ENCODE data around the gene CRADD. TPM values are rescaled to one million over a fixed set of nuclear protein-coding genes. Genes with fewer than 3 reads are reported as not detected.
"Not testable (repeated sequence)": the region's sequence is repeated elsewhere in the genome, so short reads cannot be mapped to it uniquely, and the experiment has no call there.

The CRADD gene
- total RNA-seq (2014; rRNA removed; shearing (Covaris generic)) = 7.6 and 8.0 TPM in 2 replicates

GRCh38 chr12:93677195-93678064 is at the start of gene CRADD:
TSS of gene CRADD (plus strand) at chr12:93677375.
- no peaks in the 10 kb centered on the region for H3K27me3 ChIP-seq
- peak within 1 kb of the TSS; percentile 67 for H3K4me3 ChIP-seq
- H3K27ac ChIP-seq = peak within 1 kb of the TSS; percentile 83
- H3K4me1 ChIP-seq = peaks cover 17% of the 10 kb centered on the region
- no peaks in the 10 kb centered on the region for H3K9me3 ChIP-seq (replicated peaks)
- DNase-seq = peak; percentile 85 to 97
- H3K36me3 ChIP-seq = no peaks in the 10 kb centered on the region

GRCh38 chr12:93632383-93632782 is 44.8 kb upstream of the CRADD start:
- H3K27me3 ChIP-seq = no peaks in the 10 kb centered on the region
- H3K27ac ChIP-seq = no peak overlapping the region
- H3K36me3 ChIP-seq = no peaks in the 10 kb centered on the region
- no peak for DNase-seq
- H3K4me3 ChIP-seq = no peak overlapping the region
- H3K4me1 ChIP-seq = no peaks in the 10 kb centered on the region
- no peaks in the 10 kb centered on the region for H3K9me3 ChIP-seq (replicated peaks)

GRCh38 chr12:93634416-93634815 is 42.8 kb upstream of the CRADD start:
- no peak overlapping the region for H3K4me3 ChIP-seq
- no peak for DNase-seq
- no peak overlapping the region for H3K27ac ChIP-seq
- H3K36me3 ChIP-seq = no peaks in the 10 kb centered on the region
- H3K27me3 ChIP-seq = no peaks in the 10 kb centered on the region
- no peaks in the 10 kb centered on the region for H3K9me3 ChIP-seq (replicated peaks)
- H3K4me1 ChIP-seq = peaks cover 4% of the 10 kb centered on the region; the same call in 1 of the 2 replicates

GRCh38 chr12:93636708-93637107 is 40.5 kb upstream of the CRADD start:
- no peak for DNase-seq
- no peaks in the 10 kb centered on the region for H3K9me3 ChIP-seq (replicated peaks)
- no peak overlapping the region for H3K27ac ChIP-seq
- H3K4me1 ChIP-seq = peaks cover 4% of the 10 kb centered on the region; the same call in 1 of the 2 replicates
- no peaks in the 10 kb centered on the region for H3K36me3 ChIP-seq
- no peak overlapping the region for H3K4me3 ChIP-seq
- no peaks in the 10 kb centered on the region for H3K27me3 ChIP-seq

GRCh38 chr12:93638095-93638494 is 39.1 kb upstream of the CRADD start:
- Histone ChIP-seq H3K27me3 (no peaks in the 10 kb centered on the region), H3K27ac (no peak overlapping the region), H3K36me3 (no peaks in the 10 kb centered on the region), H3K9me3 (replicated peaks) (no peaks in the 10 kb centered on the region), H3K4me1 (peaks cover 4% of the 10 kb centered on the region; the same call in 1 of the 2 replicates), H3K4me3 (no peak overlapping the region)
- no peak for DNase-seq

- no peaks in the 10 kb centered on the region for H3K36me3 ChIP-seq
- peaks cover 4% of the 10 kb centered on the region; the same call in 1 of the 2 replicates for H3K4me1 ChIP-seq
- H3K27me3 ChIP-seq = no peaks in the 10 kb centered on the region
- no peaks in the 10 kb centered on the region for H3K9me3 ChIP-seq (replicated peaks)
- DNase-seq = no peak
- H3K4me3 ChIP-seq = no peak overlapping the region
- H3K27ac ChIP-seq = no peak overlapping the region
Observed at GRCh38 chr12:93638954-93639353, 38.2 kb upstream of the CRADD start.

GRCh38 chr12:93639406-93639805 is 37.8 kb upstream of the CRADD start:
- Histone ChIP-seq H3K4me1 (peaks cover 4% of the 10 kb centered on the region; the same call in 1 of the 2 replicates), H3K27ac (no peak overlapping the region), H3K27me3 (no peaks in the 10 kb centered on the region), H3K9me3 (replicated peaks) (no peaks in the 10 kb centered on the region), H3K4me3 (no peak overlapping the region), H3K36me3 (no peaks in the 10 kb centered on the region)
- DNase-seq = no peak

- H3K4me3 ChIP-seq; H3K27ac ChIP-seq; DNase-seq; H3K27me3 ChIP-seq; H3K36me3 ChIP-seq; H3K4me1 ChIP-seq; H3K9me3 ChIP-seq (replicated peaks): not testable (repeated sequence)
Observed at GRCh38 chr12:93641380-93641779, 35.8 kb upstream of the CRADD start.

- Histone ChIP-seq H3K27ac (no peak overlapping the region), H3K9me3 (replicated peaks) (no peaks in the 10 kb centered on the region), H3K4me3 (no peak overlapping the region), H3K27me3 (no peaks in the 10 kb centered on the region), H3K4me1 (peaks cover 4% of the 10 kb centered on the region; the same call in 1 of the 2 replicates), H3K36me3 (no peaks in the 10 kb centered on the region)
- no peak for DNase-seq
Observed at GRCh38 chr12:93642751-93643150, 34.4 kb upstream of the CRADD start.

GRCh38 chr12:93645702-93646101 is 31.5 kb upstream of the CRADD start:
- H3K9me3 ChIP-seq (replicated peaks) = no peaks in the 10 kb centered on the region
- no peaks in the 10 kb centered on the region for H3K4me1 ChIP-seq
- no peaks in the 10 kb centered on the region for H3K27me3 ChIP-seq
- DNase-seq = no peak
- no peaks in the 10 kb centered on the region for H3K36me3 ChIP-seq
- no peak overlapping the region for H3K27ac ChIP-seq
- no peak overlapping the region for H3K4me3 ChIP-seq

GRCh38 chr12:93650626-93651025 is 26.5 kb upstream of the CRADD start:
- Histone ChIP-seq H3K27ac (no peak overlapping the region), H3K4me1 (no peaks in the 10 kb centered on the region), H3K9me3 (replicated peaks) (no peaks in the 10 kb centered on the region), H3K27me3 (no peaks in the 10 kb centered on the region), H3K4me3 (no peak overlapping the region), H3K36me3 (no peaks in the 10 kb centered on the region)
- no peak for DNase-seq

GRCh38 chr12:93653079-93653478 is 24.1 kb upstream of the CRADD start:
- H3K36me3 ChIP-seq = no peaks in the 10 kb centered on the region
- DNase-seq = no peak
- no peaks in the 10 kb centered on the region for H3K4me1 ChIP-seq
- H3K27me3 ChIP-seq = no peaks in the 10 kb centered on the region
- no peak overlapping the region for H3K4me3 ChIP-seq
- H3K27ac ChIP-seq = no peak overlapping the region
- no peaks in the 10 kb centered on the region for H3K9me3 ChIP-seq (replicated peaks)

GRCh38 chr12:93653712-93654111 is 23.5 kb upstream of the CRADD start:
- no peaks in the 10 kb centered on the region for H3K9me3 ChIP-seq (replicated peaks)
- H3K27ac ChIP-seq = no peak overlapping the region
- no peaks in the 10 kb centered on the region for H3K4me1 ChIP-seq
- no peaks in the 10 kb centered on the region for H3K36me3 ChIP-seq
- no peak for DNase-seq
- H3K4me3 ChIP-seq = no peak overlapping the region
- no peaks in the 10 kb centered on the region for H3K27me3 ChIP-seq

- Histone ChIP-seq H3K4me1 (no peaks in the 10 kb centered on the region), H3K4me3 (no peak overlapping the region), H3K27ac (no peak overlapping the region), H3K27me3 (no peaks in the 10 kb centered on the region), H3K36me3 (no peaks in the 10 kb centered on the region), H3K9me3 (replicated peaks) (no peaks in the 10 kb centered on the region)
- DNase-seq = no peak
Observed at GRCh38 chr12:93654421-93654820, 22.8 kb upstream of the CRADD start.

GRCh38 chr12:93657071-93657470 is 20.1 kb upstream of the CRADD start:
- H3K27ac ChIP-seq = no peak overlapping the region
- H3K36me3 ChIP-seq = no peaks in the 10 kb centered on the region
- no peaks in the 10 kb centered on the region for H3K9me3 ChIP-seq (replicated peaks)
- no peaks in the 10 kb centered on the region for H3K4me1 ChIP-seq
- H3K27me3 ChIP-seq = no peaks in the 10 kb centered on the region
- DNase-seq = no peak
- no peak overlapping the region for H3K4me3 ChIP-seq

GRCh38 chr12:93661021-93661420 is 16.2 kb upstream of the CRADD start:
- Histone ChIP-seq H3K4me1 (no peaks in the 10 kb centered on the region), H3K36me3 (no peaks in the 10 kb centered on the region), H3K9me3 (replicated peaks) (no peaks in the 10 kb centered on the region), H3K4me3 (no peak overlapping the region), H3K27me3 (no peaks in the 10 kb centered on the region), H3K27ac (no peak overlapping the region)
- no peak for DNase-seq
